Vagina (tissue), 2 donors: ENCODE data around the gene PRR20B.

ENCODE experiments used
- CTCF ChIP-seq, 3 experiments: fragments of 450-650 bp in 2 of 3; fragments of 200-600 bp in 1 of 3; sonication (generic) in 1 of 3; IDR thresholded peaks; one replicate each; pipeline ENCODE4 v1.5.1; 2017 to 2019; ENCODE audit warnings: antibody characterized with exemption in 3 of 3, mild to moderate bottlenecking in 2 of 3, moderate library complexity in 2 of 3
- POLR2A ChIP-seq, 2 donors: fragments of 450-650 bp; IDR thresholded peaks; one replicate each; pipeline ENCODE4 v1.6.1; 2017; ENCODE audit warnings: antibody characterized with exemption in 2 of 2, mild to moderate bottlenecking in 2 of 2, moderate library complexity in 2 of 2

GRCh38 chr13:57137585-57137984, 9.7 kb upstream of the PRR20B start:
- TF ChIP-seq CTCF (IDR thresholded peaks at IDR 0.05) (no peak), POLR2A (IDR thresholded peaks at IDR 0.05) (no peak)
